Skin of body (tissue), 2 donors: ENCODE results near the gene RBPJL. TPM values are rescaled to one million over a fixed set of nuclear protein-coding genes. Genes with fewer than 3 reads are reported as not detected.

Experiments used
- DNase-seq: peaks from one replicate; lab custom pipeline; 2025; lab: John Stamatoyannopoulos, UW
- total RNA-seq: library from RNA; depleted of rRNA; stranded (reverse); fragments of >200 nt; gene quantifications from one replicate; pipeline ENCODE4 v1.2.3, GENCODE V29; 2014

The RBPJL gene
- total RNA-seq, 1 donor from 2014 or later = not detected

DNA sequence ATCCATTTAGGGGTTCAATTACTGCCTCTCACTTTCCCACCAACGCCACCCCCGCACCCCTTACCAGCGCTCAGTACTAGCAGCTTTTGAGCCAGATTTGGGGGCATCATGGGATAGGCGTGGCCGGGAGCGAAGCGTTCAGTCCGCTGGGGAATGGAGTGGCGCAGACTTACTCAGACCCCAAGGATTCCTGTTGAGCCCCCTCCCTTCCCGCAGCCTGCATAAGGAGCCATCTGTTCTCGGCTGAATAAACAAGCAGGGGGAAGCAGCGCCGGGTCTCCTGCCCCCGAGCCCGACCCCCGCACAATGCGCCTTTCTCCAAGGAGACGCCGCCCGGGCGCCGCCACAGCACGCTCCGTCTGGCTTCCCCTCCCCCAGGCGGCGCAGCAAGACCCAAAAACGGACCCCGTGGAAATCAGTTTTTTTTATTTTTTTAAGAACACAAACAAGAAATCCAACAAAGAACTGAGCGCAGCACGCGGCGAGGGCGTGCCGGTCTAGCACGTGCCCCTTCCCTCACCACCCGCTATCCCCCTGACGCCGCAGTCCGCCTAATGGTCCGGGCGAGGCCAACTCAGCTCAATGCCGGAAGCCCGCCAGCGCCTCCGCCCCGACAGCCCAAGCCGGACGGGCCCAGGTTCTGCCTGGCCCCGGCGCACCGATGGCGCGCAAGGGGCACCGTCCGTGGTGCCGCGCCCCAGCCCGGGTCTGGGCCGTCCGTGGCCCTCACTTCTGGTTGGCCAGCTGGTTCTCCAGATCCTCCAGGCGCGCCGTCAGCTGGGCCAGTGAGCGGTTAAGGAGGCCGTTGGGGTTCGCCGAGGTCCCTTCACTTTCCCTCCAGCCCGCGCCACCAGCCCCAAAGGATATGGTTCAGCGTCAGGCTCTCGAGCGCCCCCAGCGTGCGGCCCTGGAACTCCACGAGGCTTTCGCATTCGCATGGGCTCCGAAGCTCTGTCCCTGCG lies 13.3 kb upstream of the RBPJL start:
- DNase-seq = peak; percentile 30

- DNase-seq = no peak
Measured at GRCh38 chr20:45294003-45294368, 12.7 kb upstream of the RBPJL start.

- no peak for DNase-seq
Measured at GRCh38 chr20:45294659-45295058, 12.0 kb upstream of the RBPJL start.

- DNase-seq = no peak
Measured at GRCh38 chr20:45297786-45298497, 8.7 kb upstream of the RBPJL start.

DNA sequence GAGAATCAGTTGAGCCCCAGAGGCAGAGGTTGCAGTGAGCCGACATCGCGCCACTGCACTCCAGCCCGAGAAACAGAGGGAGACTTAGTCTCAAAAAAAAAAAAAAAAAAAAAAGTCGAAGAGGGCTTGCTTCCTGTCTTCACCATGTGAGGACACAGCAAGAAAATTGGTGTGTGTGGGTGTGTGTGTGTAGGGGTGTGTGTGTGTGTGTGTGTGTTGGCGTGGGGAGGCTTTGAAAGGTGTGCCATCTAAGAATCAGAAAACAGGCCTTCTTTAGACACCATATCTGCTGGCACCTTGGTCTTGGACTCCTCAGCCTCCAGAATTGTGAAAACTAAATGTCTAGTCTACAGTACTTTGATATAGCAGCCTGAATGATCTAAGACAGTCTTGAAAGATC lies 6.9 kb upstream of the RBPJL start:
- no peak for DNase-seq

DNA sequence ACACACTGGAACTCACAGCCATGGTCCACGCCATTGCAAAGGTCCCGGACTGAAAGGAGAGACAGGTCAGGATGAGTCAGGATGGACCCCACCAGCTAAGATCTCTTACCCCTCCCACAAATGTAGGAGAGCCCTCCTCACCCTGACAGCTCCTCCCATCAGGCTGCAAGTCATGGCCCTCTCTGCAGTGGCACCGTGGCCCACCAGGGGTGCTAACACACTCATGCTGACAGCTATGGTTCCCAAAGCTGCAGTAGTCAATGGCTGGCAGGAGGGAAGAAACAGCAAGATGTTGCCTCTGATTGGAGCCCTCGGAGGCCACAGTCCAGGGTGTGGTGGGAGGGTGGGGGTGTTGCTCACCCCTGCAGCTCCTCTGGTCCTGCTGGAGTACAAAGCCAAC lies 5.7 kb upstream of the RBPJL start:
- no peak for DNase-seq

DNA sequence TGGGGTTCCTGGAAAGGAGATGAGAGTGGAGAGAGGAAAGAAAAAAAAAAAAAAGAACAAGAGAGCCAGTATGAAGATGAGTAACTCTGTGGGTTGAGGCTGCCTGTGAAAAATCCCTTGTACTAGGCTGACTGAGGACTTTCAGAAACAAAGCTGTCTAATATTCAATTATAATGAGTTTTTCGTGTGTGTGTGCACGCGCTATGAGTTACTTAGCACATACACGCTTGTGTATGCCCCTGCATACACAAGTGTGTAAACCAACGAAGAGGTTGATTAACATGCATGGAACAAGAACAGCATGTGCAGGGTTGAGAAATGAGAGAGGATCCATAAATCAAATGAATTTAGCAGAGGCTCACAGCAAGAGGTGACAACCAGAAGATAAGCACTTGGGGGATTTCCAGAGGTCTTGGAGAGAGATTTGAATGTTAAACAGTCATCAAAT lies 4.8 kb upstream of the RBPJL start:
- no peak for DNase-seq

DNA sequence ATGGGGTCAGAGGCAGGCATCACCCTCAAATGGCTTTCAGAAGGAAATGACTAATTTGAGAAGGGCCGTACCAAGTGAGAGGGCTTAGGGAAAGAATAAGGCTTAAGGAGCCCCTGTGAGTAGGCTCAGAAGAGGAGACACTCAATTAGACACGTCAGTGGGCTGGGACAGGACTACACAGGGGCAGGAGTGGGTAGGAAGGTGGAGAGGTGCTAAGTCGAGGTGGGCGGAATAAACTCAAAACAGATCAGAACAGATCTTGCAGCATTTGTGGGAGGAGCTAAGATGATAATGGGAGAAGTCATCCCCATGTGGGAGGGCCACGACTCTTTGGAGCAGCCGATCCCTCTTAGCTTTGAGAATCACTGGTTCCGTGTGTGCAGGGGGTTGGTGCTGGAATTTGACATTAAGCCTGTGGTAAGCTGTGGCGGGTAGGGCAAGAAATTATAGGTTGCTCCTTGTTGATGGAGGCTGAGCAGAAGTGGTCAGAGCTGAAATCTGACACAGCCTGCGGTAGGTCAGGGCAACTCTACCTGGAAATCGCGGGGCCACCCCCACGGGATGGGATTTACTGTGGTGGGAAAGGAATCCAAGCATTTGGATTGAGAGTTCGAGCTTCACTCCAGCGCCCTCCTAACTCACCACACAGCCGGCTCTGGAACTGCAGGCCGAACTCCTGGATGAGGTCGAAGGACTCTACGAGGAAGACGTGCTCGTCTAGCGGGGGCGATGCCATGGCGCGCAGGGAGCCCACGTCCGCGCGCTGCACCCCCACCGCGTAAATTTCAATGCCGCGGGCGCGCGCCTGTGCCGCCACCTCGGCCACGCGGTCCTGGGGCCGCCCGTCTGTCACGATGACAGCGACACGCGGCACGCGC lies 2.8 kb upstream of the RBPJL start:
- no peak for DNase-seq

GRCh38 chr20:45304464-45304999 lies 2.1 kb upstream of the RBPJL start:
- no peak for DNase-seq

- no peak for DNase-seq
Measured at GRCh38 chr20:45305262-45305661, 1.4 kb upstream of the RBPJL start.

DNA sequence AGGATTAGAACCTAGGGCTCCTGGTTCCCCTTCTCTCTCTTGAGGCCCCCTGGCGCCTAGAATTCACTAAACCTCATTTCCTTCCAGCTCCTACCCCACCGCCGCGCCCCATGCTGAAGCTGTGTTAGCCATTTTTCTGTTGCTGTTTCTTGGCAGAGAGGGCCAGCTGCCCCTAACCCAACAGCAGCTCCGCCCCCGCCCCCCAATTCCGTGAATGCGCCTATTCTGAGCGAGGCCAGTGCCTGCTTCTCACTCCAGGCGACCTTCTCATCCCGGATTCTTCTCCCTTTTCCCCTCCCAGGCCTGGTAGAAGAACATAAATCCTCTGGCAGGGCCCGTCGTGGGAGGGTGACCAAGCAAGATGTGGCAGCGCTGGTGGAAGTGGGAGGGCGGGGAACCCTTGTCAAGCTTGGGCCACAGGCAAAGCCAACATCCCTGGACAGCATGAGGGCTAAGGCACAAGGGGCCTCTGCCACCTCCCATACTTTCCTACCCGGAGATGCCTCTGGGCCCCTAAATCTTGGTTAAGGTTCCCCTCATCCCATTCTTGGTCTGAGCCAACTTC lies 518 bp downstream of the RBPJL start:
- DNase-seq = no peak

DNA sequence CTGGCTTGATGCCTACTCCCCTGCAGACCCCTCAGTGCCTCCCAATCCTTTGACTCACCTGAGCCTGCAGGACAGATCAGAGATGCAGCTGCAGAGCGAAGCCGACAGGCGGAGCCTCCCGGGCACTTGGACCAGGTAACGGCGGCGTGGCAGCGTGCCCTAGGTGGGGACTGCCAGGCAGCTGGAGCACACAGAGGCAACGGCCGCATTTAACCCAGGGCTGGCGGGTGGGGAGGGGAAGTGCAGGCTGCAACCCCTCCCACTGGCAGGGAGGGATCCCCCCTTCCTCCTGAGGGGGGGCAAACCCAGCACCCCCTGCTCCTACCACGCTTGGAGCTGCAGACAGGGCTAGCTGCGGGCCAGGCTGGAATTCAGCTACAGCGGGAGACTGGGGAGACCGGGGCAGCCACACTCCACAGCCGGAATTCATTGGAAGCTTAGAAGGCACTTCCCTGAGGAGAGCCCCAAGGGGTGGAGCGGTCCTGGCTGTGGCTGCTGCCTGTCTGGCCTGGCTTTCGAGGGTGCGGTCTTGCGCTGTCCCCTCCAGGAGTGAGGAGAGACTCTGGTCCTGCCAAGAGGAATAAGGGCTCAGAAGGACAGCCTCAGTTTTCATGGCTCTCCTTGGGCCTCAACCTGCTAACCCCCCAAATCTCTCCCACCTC lies 1.6 kb downstream of the RBPJL start, which contains the start of gene MATN4:
Gene MATN4 (minus strand): TSS at position 183 of the 662 bp plus-strand sequence. CDS start 2,717 bp downstream, outside the sequence.
- no peak for DNase-seq

GRCh38 chr20:45309075-45309474 lies 2.4 kb downstream of the RBPJL start:
- no peak for DNase-seq

DNA sequence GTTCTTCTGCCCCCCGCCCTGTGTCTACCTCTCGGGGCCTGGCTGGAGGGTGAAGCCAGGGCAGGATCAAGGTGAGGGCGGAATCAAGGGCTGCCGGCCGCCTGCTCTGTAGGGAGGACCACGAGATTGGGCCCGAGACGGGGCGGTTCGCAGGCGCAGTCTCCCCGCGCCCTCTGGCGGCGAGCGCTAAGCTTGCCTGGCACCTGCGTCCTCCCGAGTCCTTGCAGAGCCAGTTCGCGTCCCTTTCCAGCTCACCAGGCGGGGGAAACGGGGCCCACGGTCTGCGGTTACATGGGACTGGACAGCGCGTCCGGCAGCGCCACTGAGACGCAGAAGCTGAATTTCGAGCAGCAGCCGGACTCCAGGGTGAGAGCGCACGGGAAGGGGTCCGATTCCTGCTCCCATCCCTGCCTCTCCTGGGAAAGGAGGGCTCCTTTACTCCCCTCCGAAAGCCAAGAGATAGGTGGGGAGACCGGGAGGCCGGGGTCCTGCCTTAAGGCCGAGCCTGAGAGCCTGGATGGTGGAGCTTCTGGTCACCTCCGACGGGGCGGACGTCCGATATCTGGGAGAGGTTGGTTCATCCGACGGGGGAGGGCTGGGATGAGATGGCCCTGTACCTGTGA lies 5.1 kb downstream of the RBPJL start:
- no peak for DNase-seq

DNA sequence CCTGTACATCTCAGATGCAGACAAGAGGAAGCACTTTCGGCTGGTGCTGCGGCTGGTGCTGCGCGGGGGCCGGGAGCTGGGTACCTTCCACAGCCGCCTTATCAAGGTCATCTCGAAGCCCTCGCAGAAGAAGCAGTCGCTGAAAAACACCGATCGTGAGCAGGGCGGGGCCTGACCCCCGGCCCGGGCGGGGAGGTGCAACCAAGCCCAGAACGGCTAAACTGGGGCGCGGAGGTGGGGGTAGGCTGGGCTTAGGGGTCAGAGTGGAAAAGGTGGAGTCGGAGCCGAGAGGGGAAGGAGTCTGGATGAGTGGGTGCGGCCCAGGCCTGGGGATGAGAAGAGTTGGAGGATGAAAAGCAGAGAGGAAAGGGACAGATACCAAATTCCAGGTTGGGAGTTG lies 5.6 kb downstream of the RBPJL start:
- no peak for DNase-seq

DNA sequence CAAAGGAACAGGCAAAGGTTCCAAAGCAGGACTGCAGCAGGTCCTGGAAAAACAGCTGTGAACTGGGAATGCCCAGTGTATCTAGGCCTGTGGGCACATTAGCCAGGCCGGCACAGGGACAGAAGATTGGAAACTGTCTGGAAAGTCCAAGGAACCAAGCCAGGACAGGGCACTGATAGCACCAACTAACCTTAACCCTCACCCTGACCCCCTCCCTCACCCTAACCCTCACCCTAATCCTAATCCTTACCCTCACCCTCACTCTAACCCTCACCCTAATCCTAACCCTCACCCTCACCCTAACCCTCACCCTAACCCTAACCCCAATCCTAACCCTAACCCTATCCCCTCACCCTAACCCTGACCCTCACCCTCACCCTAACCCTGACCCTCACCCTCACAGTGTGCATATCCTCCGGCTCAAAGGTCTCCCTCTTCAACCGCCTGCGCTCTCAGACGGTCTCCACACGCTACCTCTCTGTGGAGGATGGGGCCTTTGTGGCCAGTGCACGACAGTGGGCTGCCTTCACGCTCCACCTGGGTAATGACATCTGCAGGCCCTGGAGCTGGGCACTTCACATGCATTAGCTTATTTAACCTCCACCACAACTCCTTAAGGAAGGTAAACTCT lies 6.5 kb downstream of the RBPJL start:
- DNase-seq = no peak

DNA sequence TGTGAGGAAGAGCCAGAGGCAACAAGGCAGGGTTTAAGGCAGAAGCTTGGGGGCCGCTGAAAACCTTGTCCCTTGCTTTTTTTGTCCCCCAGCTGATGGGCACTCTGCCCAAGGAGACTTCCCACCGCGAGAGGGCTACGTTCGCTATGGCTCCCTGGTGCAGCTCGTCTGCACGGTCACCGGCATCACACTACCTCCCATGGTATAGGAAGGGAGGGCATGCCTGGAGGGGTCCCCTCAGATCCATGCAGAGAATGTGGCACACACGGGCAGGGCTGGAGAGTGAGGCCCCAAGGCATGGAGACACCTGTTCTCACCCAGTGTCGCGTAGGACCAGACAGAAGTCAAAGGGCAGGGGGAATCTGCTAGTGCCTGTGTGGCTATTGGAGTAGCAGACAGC lies 7.3 kb downstream of the RBPJL start:
- no peak for DNase-seq

DNA sequence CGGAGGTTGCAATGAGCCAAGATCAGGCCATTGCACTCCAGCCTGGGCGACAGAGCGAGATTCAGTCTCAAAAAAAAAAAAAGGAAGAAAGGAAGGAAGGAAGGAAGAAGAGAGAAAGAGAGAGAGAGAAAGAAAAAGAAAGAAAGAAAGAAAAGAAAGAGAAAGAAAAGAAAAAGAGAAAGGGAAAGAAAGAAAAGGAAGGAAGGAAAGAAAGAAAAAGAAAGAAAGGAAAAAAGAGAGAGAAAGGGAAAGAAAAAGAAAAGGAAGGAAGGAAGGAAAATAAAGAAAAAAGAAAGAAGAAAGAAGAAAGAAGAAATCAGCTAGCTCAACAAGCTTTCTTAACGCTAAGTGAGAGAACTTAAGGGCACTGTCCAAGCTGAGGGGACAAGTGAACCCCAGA lies 9.0 kb downstream of the RBPJL start:
- no peak for DNase-seq
